GM12878 (cell line): ENCODE data around the gene VDR. TPM values are rescaled to one million over a fixed set of nuclear protein-coding genes. Genes with fewer than 3 reads are reported as not detected.

Source experiments
- ATAC-seq: fragments of 200-7000 bp; cut with Tn5 transposase; 3 replicates; pipeline ENCODE4 v1.9.1; 2020; ENCODE audit warnings: mild to moderate bottlenecking, moderate library complexity
- BruUV-seq: library from RNA; stranded (reverse); fragments of 400-500 nt; replicated peaks from 2 replicates; lab custom pipeline; 2021; lab: Mats Ljungman, UMichigan
- CTCF ChIA-PET: fragments of 300-600 bp; sonication (Branson Sonifier 250); formaldehyde crosslinking; extraction: SDS; loops from one replicate; lab custom pipeline; 2021; ENCODE audit warnings: inconsistent platforms; lab: Yijun Ruan, JAX
- POLR2A ChIA-PET: fragments of 350-600 bp; formaldehyde crosslinking; extraction: SDS; loops from one replicate; lab custom pipeline; 2021; ENCODE audit warnings: inconsistent platforms; lab: Charles Lee
- RAD21 ChIA-PET: fragments of 300-600 bp; sonication (Branson Sonifier 250); formaldehyde crosslinking; loops from one replicate; lab custom pipeline; 2023; ENCODE audit warnings: antibody characterized with exemption; ENCODE audit not compliant: unreplicated experiment; lab: Charles Lee
- SMC1A ChIA-PET: fragments of 300-600 bp; sonication (Branson Sonifier 250); formaldehyde crosslinking; loops from one replicate; lab custom pipeline; 2023; ENCODE audit not compliant: unreplicated experiment, uncharacterized antibody; lab: Charles Lee
- DNase-seq: peaks from one replicate; pipeline ENCODE4 v3.0.0-alpha.2; 2011; ENCODE audit warnings: low read depth, low spot score
- FAIRE-seq: peaks from 3 replicates; lab custom pipeline; 2011; peaks lifted over from hg19 to GRCh38; lab: Jason Lieb, UNC
- H2AFZ ChIP-seq: 2 replicates; pipeline ENCODE4 v1.6.0; 2011; ENCODE audit warnings: low read depth, low read length, control low read depth; ENCODE audit not compliant: control insufficient read depth
- H3K27ac ChIP-seq: 2 replicates; pipeline ENCODE4 v1.5.1; 2011; ENCODE audit warnings: control low read depth; ENCODE audit not compliant: control insufficient read depth, insufficient read depth
- H3K27me3 ChIP-seq, 2 experiments: replicated peaks in 1 of 2; 2 replicates each; pipeline versions ENCODE4 v1.6.0 to v1.6.1; 2011; ENCODE audit warnings: low read length in 1 of 2; ENCODE audit not compliant: control insufficient read depth in 2 of 2, insufficient read depth in 2 of 2
- H3K36me3 ChIP-seq, 2 experiments: 2 replicates each; pipeline ENCODE4 v1.5.1; 2011; ENCODE audit warnings: low read length in 1 of 2; ENCODE audit not compliant: control insufficient read depth in 2 of 2, insufficient read depth in 2 of 2
- H3K4me1 ChIP-seq: 2 replicates; pipeline ENCODE4 v1.6.1; 2011; ENCODE audit warnings: mild to moderate bottlenecking, low read length, moderate library complexity, mixed read lengths; ENCODE audit not compliant: control insufficient read depth, insufficient read depth
- H3K4me2 ChIP-seq: 2 replicates; pipeline ENCODE4 v1.6.0; 2011; ENCODE audit warnings: control low read depth; ENCODE audit not compliant: control insufficient read depth, insufficient read depth
- H3K4me3 ChIP-seq: fragments of 200-600 bp; sonication (generic); 2 replicates; pipeline ENCODE4 v1.5.1; 2016
- H3K79me2 ChIP-seq: 2 replicates; pipeline ENCODE4 v1.6.0; 2011; ENCODE audit warnings: low read length; ENCODE audit not compliant: control insufficient read depth, insufficient read depth
- H3K9ac ChIP-seq: 2 replicates; pipeline ENCODE4 v1.8.0; 2011; ENCODE audit warnings: low read length, control low read depth, mixed read lengths; ENCODE audit not compliant: control insufficient read depth, insufficient read depth
- H3K9me3 ChIP-seq: replicated peaks from 3 replicates; pipeline ENCODE4 v1.5.1; 2011; ENCODE audit warnings: mild to moderate bottlenecking, low read length; ENCODE audit not compliant: control insufficient read depth, insufficient read depth
- H4K20me1 ChIP-seq: 2 replicates; pipeline ENCODE4 v1.6.0; 2011; ENCODE audit not compliant: control insufficient read depth, insufficient read depth
- JUND ChIP-seq: IDR thresholded peaks from 2 replicates; pipeline ENCODE4 v1.6.1; 2012; ENCODE audit warnings: low read depth, mild to moderate bottlenecking, low read length, improper control_type of control experiment, moderate library complexity
- NRF1 ChIP-seq: conservative IDR thresholded peaks from 2 replicates; pipeline ENCODE4 v1.6.1; 2011; ENCODE audit warnings: mild to moderate bottlenecking, low read depth, low read length, improper control_type of control experiment
- RELA ChIP-seq: fragments of 450-650 bp; IDR thresholded peaks from 2 replicates; pipeline ENCODE4 v1.8.0; 2014; ENCODE audit warnings: borderline replicate concordance; ENCODE audit not compliant: partially characterized antibody
- SMC3 ChIP-seq: IDR thresholded peaks from 2 replicates; pipeline ENCODE4 v1.6.1; 2011; ENCODE audit warnings: low read length, improper control_type of control experiment, borderline replicate concordance
- SPI1 ChIP-seq: IDR thresholded peaks from 2 replicates; pipeline ENCODE4 v1.6.1; 2011; ENCODE audit warnings: low read depth, mild to moderate bottlenecking, low read length, moderate library complexity, borderline replicate concordance; ENCODE audit not compliant: insufficient read depth
- TBL1XR1 ChIP-seq: IDR thresholded peaks from 2 replicates; pipeline ENCODE4 v1.6.1; 2012; ENCODE audit warnings: low read depth, low read length, improper control_type of control experiment
- ZNF217 ChIP-seq: fragments of 450-650 bp; IDR thresholded peaks from 2 replicates; pipeline ENCODE4 v1.6.1; 2017; ENCODE audit warnings: antibody characterized with exemption, mild to moderate bottlenecking
- WGBS: methylation state at CpG from one replicate; pipeline ENCODE4 v1.1.6; 2016; ENCODE audit warnings: low lambda C conversion rate; ENCODE audit not compliant: insufficient replicate concordance, insufficient coverage; ENCODE audit errors: missing lambda C conversion rate; 5-methylcytosine and 5-hydroxymethylcytosine counted together
- in situ Hi-C: fragments of 300-500 bp; cut with MboI; formaldehyde crosslinking; loops from 9 replicates; pipeline ENCODE4 v1.14.3; 2018; ENCODE audit warnings: mixed read lengths
- intact Hi-C: fragments of 100-400 bp; cut with micrococcal nuclease; formaldehyde crosslinking; loops from one replicate; pipeline ENCODE4 v1.14.2; 2022; ENCODE audit not compliant: unreplicated experiment
- polyA plus RNA-seq, 11 experiments: library from polyadenylated mRNA; depleted of rRNA in 4 of 11; unstranded in 6 of 11; stranded (reverse) in 5 of 11; fragments of >200 nt; fragmentation: Nextera tagmentation in 4 of 11; fragmentation: Illumina TruSeq in 1 of 11; extraction: Ambion mirVana in 4 of 11; extraction: Trizol in 1 of 11; gene quantifications; 1 replicate in 1 of 11; 2 replicates in 10 of 11; pipeline versions ENCODE4 v1.2.1 to v1.2.3, GENCODE V29; 2011 to 2016; ENCODE audit warnings: inconsistent platforms in 2 of 11, missing spikeins in 2 of 11, low read depth in 1 of 11
- total RNA-seq, 4 experiments: library from RNA; depleted of rRNA in 3 of 4; stranded (reverse); fragments of >200 nt in 3 of 4; fragmentation: Illumina TruSeq in 1 of 4; extraction: Trizol in 1 of 4; gene quantifications; 2 replicates each; pipeline versions ENCODE4 v1.2.1 to v1.2.3, GENCODE V29; 2013 to 2021
- TF ChIP-seq, protein P1 (sequence below): fragments of 450-650 bp; IDR thresholded peaks from 2 replicates; pipeline ENCODE4 v1.6.1; 2016; ENCODE audit warnings: mild to moderate bottlenecking
- TF ChIP-seq, protein P2 (sequence below): IDR thresholded peaks from 2 replicates; pipeline ENCODE4 v1.6.1; 2012; ENCODE audit warnings: improper control_type of control experiment, low read depth, low read length; ENCODE audit not compliant: insufficient replicate concordance

Gene VDR
- total and polyA plus RNA-seq, 10 of the 15 experiments (the other 5 are each of a cell fraction or from before 2014, with no cell fraction given) = 0.27 to 7.9 (median 3.0) TPM

DNA sequence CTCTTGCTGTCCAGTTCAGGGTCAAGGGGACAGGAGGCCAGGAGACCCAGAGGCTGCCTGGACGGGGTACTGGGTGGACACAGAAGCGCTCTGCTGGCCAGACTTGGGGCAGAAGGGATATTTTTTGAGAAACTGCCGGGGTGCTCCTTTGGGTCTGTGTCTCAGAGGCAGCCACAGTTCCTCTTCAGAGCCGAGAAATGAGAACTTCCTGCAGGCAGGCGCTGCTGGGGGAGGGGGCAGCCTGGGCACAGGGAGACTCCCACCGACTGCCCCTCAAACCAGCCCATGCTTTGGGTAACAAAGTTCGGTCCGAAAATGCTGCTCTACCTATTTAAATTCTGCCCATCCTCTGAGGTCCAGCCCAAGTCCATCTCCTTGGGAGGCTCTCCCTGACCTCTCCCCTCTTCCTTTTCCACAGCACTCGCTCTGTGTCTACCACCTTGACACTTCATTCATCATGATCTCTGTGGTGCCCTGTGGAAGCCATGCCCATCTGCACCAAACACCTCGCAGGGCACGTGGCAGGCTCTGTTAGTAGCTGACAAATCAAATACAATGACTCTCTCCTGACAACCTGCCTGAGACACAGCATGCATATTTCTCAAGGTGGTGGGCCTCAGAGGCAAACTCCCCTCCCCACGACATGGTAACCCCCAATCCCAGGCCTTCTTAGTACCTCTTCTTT, 101.5 kb downstream of the VDR start:
- in situ Hi-C loops (no loop called here), intact Hi-C loops (no loop called here)
- no peaks in the 10 kb centered on the region for H4K20me1 ChIP-seq
- RAD21 ChIA-PET = interaction anchor here (1.5 to 7.5 kb wide), 2 partner anchors 34 to 35 kb away, joined by 5 to 166 read pairs; no protein-coding TSS in a partner anchor
- TF ChIP-seq SPI1 (0 out of 2 replicates have a peak, but pooled peaks have one; percentile 8), NRF1 (no peak)
- H3K4me1 ChIP-seq = peaks cover 27% of the 10 kb centered on the region
- FAIRE-seq (no peak), ATAC-seq (no peak), DNase-seq (no peak)
- BruUV-seq = no TSS peak
- H3K4me3 ChIP-seq = no peak overlapping the region
- SMC1A ChIA-PET = no interaction called here
- POLR2A ChIA-PET = no interaction called here
- no peak overlapping the region for H2AFZ ChIP-seq
- CTCF ChIA-PET = interaction anchor here (2.1 to 7.9 kb wide), 2 partner anchors 10 to 32 kb away, joined by 10 to 215 read pairs; no protein-coding TSS in a partner anchor
- no peaks in the 10 kb centered on the region for H3K9me3 ChIP-seq
- no peaks in the 10 kb centered on the region; a peak in 1 of 4 replicates for H3K27me3 ChIP-seq
- no peaks in the 10 kb centered on the region; the same call in 1 of the 2 replicates for H3K79me2 ChIP-seq
- H3K4me2 ChIP-seq = peak overlapping the region; percentile 13
- no peaks in the 10 kb centered on the region; a peak in 2 of 4 replicates for H3K36me3 ChIP-seq
- no peak overlapping the region for H3K27ac ChIP-seq
- 13% methylated on average over 10 of the region's 12 CpGs for WGBS
- no peak overlapping the region for H3K9ac ChIP-seq

- in situ Hi-C loops (no loop called here), intact Hi-C loops (no loop called here)
- Histone ChIP-seq H3K27me3 (no peaks in the 10 kb centered on the region; a peak in 1 of 4 replicates), H3K27ac (no peak overlapping the region), H3K4me1 (peaks cover 16% of the 10 kb centered on the region), H3K9me3 (no peaks in the 10 kb centered on the region), H3K36me3 (no peaks in the 10 kb centered on the region; a peak in 2 of 4 replicates), H3K79me2 (no peaks in the 10 kb centered on the region; the same call in 1 of the 2 replicates), H3K9ac (no peak overlapping the region), H2AFZ (no peak overlapping the region), H3K4me3 (no peak overlapping the region), H3K4me2 (no peak overlapping the region), H4K20me1 (no peaks in the 10 kb centered on the region)
- ATAC-seq (peak; percentile 14; the same call in 1 of the 3 replicates), FAIRE-seq (no peak), DNase-seq (no peak)
- ChIA-PET RAD21 (interaction anchor here (2.8 to 7.5 kb wide), 2 partner anchors 15 to 35 kb away, joined by 14 to 166 read pairs; no protein-coding TSS in a partner anchor), SMC1A (interaction anchor here (2.1 to 3.0 kb wide), 2 partner anchors 10 to 35 kb away, joined by 11 to 19 read pairs; no protein-coding TSS in a partner anchor), POLR2A (no interaction called here), CTCF (interaction anchor here (0.8 to 7.9 kb wide), 6 partner anchors 9 to 61 kb away, joined by 3 to 215 read pairs (median 6); no protein-coding TSS in a partner anchor)
- 35% methylated on average over 5 of the region's 5 CpGs for WGBS
- no TSS peak for BruUV-seq
- TF ChIP-seq, protein P1, sequence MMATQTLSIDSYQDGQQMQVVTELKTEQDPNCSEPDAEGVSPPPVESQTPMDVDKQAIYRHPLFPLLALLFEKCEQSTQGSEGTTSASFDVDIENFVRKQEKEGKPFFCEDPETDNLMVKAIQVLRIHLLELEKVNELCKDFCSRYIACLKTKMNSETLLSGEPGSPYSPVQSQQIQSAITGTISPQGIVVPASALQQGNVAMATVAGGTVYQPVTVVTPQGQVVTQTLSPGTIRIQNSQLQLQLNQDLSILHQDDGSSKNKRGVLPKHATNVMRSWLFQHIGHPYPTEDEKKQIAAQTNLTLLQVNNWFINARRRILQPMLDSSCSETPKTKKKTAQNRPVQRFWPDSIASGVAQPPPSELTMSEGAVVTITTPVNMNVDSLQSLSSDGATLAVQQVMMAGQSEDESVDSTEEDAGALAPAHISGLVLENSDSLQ = no peak
- no peak for TF ChIP-seq SMC3
- no peak for TF ChIP-seq ZNF217
- no peak for TF ChIP-seq TBL1XR1
- no peak for TF ChIP-seq JUND
- TF ChIP-seq, protein P2, sequence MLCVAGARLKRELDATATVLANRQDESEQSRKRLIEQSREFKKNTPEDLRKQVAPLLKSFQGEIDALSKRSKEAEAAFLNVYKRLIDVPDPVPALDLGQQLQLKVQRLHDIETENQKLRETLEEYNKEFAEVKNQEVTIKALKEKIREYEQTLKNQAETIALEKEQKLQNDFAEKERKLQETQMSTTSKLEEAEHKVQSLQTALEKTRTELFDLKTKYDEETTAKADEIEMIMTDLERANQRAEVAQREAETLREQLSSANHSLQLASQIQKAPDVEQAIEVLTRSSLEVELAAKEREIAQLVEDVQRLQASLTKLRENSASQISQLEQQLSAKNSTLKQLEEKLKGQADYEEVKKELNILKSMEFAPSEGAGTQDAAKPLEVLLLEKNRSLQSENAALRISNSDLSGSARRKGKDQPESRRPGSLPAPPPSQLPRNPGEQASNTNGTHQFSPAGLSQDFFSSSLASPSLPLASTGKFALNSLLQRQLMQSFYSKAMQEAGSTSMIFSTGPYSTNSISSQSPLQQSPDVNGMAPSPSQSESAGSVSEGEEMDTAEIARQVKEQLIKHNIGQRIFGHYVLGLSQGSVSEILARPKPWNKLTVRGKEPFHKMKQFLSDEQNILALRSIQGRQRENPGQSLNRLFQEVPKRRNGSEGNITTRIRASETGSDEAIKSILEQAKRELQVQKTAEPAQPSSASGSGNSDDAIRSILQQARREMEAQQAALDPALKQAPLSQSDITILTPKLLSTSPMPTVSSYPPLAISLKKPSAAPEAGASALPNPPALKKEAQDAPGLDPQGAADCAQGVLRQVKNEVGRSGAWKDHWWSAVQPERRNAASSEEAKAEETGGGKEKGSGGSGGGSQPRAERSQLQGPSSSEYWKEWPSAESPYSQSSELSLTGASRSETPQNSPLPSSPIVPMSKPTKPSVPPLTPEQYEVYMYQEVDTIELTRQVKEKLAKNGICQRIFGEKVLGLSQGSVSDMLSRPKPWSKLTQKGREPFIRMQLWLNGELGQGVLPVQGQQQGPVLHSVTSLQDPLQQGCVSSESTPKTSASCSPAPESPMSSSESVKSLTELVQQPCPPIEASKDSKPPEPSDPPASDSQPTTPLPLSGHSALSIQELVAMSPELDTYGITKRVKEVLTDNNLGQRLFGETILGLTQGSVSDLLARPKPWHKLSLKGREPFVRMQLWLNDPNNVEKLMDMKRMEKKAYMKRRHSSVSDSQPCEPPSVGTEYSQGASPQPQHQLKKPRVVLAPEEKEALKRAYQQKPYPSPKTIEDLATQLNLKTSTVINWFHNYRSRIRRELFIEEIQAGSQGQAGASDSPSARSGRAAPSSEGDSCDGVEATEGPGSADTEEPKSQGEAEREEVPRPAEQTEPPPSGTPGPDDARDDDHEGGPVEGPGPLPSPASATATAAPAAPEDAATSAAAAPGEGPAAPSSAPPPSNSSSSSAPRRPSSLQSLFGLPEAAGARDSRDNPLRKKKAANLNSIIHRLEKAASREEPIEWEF = no peak
- TF ChIP-seq RELA = no peak
Observed at GRCh38 chr12:47802312-47802711, 102.5 kb downstream of the VDR start.
